SK-N-MC (cell line): ENCODE measurements around the gene RASD1.

Experiments
- DNase-seq: peaks from one replicate; pipeline ENCODE4 v3.0.0-alpha.2; 2011; ENCODE audit warnings: low read depth, low spot score
- H3K27ac ChIP-seq: fragments of 200-600 bp; sonication (generic); 2 replicates; pipeline ENCODE4 v1.5.1; 2016; ENCODE audit warnings: mixed run types
- H3K36me3 ChIP-seq: fragments of 200-600 bp; sonication (generic); 2 replicates; pipeline ENCODE4 v1.6.1; 2017; ENCODE audit warnings: antibody characterized with exemption, low read length, mixed read lengths; ENCODE audit not compliant: insufficient read depth
- H3K4me3 ChIP-seq: fragments of 200-600 bp; sonication (generic); 2 replicates; pipeline ENCODE4 v1.5.1; 2016
- H3K9ac ChIP-seq: fragments of 200-600 bp; sonication (generic); 2 replicates; pipeline ENCODE4 v1.8.0; 2017; ENCODE audit warnings: mixed run types, mixed read lengths; ENCODE audit not compliant: insufficient read length
- H3K9me3 ChIP-seq: fragments of 200-600 bp; sonication (generic); 2 replicates; pipeline ENCODE4 v1.6.1; 2017; ENCODE audit warnings: low read depth, mild to moderate bottlenecking, antibody characterized with exemption, low read length, moderate library complexity, mixed read lengths
- EZH2 ChIP-seq: fragments of 200-600 bp; sonication (generic); IDR thresholded peaks from one replicate; pipeline ENCODE4 v1.6.1; 2017; ENCODE audit warnings: antibody characterized with exemption
- FOXP2 ChIP-seq: optimal IDR thresholded peaks from 2 replicates; pipeline ENCODE3; 2011; ENCODE audit warnings: mild to moderate bottlenecking, moderate library complexity; ENCODE audit not compliant: insufficient read depth; ENCODE audit errors: extremely low read length, control extremely low read depth
- POLR2AphosphoS5 ChIP-seq: IDR thresholded peaks from 2 replicates; pipeline ENCODE4 v1.6.1; 2012; ENCODE audit warnings: mild to moderate bottlenecking, low read depth, low read length, borderline replicate concordance

The RASD1 gene

DNA sequence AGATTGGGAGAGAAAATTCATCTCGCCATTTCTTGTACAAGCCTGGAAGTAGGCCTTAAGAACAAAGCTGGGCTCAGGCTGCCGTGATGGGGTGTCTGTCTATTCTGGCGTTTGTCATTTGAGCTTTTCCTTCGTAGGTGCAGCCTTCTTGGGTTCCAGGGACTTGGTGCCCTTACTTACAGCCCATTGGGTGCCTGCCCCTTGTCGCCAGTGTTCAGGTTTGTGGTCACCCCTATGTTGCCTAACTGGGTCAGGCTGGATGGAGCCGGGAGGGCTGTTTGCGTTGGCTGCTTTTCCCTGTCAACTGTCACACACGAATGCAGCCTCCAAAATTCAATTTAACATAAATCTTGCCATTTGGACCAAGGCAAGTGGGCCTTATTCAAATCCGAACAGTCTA lies 43.1 kb downstream of the RASD1 start:
- no peak for TF ChIP-seq FOXP2
- no peak for TF ChIP-seq POLR2AphosphoS5
- no peak for TF ChIP-seq EZH2
- Histone ChIP-seq H3K27ac (no peak overlapping the region), H3K9ac (no peak overlapping the region), H3K4me3 (no peak overlapping the region), H3K9me3 (no peaks in the 10 kb centered on the region), H3K36me3 (no peaks in the 10 kb centered on the region)
- no peak for DNase-seq

DNA sequence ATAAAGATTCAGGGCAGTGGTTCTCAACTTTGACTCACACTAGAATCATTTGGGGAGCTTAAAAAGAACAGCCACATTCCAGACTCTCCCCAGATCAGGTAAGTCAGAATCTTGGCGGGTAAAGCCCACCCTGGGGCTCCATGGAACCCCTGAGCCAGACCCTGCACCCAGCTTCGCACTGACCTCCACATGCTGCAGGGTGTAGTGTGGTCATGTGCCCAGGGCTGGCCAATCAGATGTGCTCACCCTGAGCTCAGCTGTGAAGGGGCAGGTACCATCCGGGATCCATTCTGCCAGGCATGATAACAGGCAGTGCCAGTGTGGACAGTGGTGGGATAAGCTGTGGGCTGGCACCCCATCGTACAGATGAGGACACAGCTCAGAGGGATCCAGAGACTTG lies 47.5 kb downstream of the RASD1 start:
- Histone ChIP-seq H3K36me3 (no peaks in the 10 kb centered on the region), H3K4me3 (no peak overlapping the region), H3K9me3 (no peaks in the 10 kb centered on the region), H3K9ac (no peak overlapping the region), H3K27ac (no peak overlapping the region)
- TF ChIP-seq POLR2AphosphoS5 (no peak), EZH2 (no peak), FOXP2 (no peak)
- no peak for DNase-seq

DNA sequence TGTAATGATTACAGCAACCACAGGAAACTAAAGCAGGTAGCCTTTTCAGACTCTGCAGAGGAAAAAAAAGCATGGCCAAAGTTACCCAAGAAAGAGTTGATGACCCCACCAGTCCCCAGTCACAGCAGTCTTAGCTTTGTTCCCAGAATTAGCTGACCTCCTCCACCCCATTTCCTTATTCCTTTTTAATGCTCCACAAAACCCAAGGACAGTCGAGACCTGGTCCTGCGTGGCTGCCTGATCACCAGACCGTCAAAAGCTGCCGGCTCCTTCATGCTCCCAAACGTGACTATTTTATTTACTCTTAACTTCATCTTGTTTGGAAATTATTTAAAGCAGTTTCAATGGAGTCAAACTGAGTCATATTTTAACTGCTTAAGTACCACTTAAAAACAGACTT lies 48.1 kb downstream of the RASD1 start:
- no peak for DNase-seq

DNA sequence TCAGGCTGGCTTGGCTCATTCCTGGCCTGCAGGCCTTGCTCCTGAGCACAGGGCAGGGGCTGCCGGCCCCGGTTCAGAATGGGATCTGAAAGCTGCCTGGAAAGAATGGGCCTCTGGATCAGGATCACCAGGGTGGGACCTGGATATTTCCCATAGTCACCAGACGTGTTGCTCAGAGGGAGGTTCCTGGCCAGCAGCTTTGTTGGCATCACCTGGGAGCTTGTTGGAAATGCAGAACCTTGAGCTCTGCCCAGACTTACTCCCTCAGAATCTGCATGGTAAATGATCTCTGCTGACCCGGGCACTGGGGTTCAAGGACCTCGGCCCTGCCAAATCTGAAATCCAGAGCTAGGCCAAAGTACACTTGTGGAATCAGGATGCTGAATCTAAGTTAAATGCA lies 48.9 kb downstream of the RASD1 start:
- no peak for DNase-seq
- no peak overlapping the region for H3K9ac ChIP-seq
- no peak overlapping the region for H3K27ac ChIP-seq
- no peaks in the 10 kb centered on the region for H3K9me3 ChIP-seq
- TF ChIP-seq POLR2AphosphoS5 (no peak), FOXP2 (no peak), EZH2 (no peak)
- H3K36me3 ChIP-seq: no peaks in the 10 kb centered on the region
- no peak overlapping the region for H3K4me3 ChIP-seq

More for the DNA sequence above, 48.1 kb downstream of the RASD1 start:
- Histone ChIP-seq H3K9me3 (no peaks in the 10 kb centered on the region), H3K9ac (no peak overlapping the region), H3K4me3 (no peak overlapping the region), H3K36me3 (no peaks in the 10 kb centered on the region), H3K27ac (no peak overlapping the region)
- TF ChIP-seq FOXP2 (no peak), EZH2 (no peak), POLR2AphosphoS5 (no peak)

DNA sequence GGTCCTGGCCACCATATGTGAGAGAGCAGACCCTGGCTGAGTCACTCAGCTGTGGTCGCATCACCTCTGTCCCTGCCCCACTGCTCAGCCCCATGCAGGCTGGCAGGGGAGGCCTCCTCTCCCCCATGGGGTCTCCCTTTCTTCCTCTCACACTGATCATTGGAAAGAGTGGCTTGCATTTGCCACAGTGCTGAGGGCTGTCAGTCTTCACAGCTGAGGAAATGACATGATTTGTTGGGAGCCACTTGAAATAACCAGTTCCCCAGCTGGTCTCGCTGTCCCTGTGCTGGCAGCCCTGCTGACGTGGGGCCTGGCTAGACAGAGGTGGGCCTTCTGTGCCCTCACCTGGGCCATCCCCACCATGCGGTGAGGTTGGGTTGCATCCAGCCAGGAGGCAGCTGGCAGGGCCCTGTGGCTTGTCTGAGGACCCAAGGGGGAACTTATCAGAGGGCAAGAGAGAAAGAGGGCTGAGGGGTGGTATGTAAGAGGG lies 49.5 kb downstream of the RASD1 start:
- no peak for DNase-seq
- Histone ChIP-seq H3K27ac (no peak overlapping the region), H3K9ac (no peak overlapping the region), H3K9me3 (no peaks in the 10 kb centered on the region), H3K4me3 (no peak overlapping the region), H3K36me3 (no peaks in the 10 kb centered on the region)
- TF ChIP-seq FOXP2: no peak
- no peak for TF ChIP-seq EZH2
- no peak for TF ChIP-seq POLR2AphosphoS5

DNA sequence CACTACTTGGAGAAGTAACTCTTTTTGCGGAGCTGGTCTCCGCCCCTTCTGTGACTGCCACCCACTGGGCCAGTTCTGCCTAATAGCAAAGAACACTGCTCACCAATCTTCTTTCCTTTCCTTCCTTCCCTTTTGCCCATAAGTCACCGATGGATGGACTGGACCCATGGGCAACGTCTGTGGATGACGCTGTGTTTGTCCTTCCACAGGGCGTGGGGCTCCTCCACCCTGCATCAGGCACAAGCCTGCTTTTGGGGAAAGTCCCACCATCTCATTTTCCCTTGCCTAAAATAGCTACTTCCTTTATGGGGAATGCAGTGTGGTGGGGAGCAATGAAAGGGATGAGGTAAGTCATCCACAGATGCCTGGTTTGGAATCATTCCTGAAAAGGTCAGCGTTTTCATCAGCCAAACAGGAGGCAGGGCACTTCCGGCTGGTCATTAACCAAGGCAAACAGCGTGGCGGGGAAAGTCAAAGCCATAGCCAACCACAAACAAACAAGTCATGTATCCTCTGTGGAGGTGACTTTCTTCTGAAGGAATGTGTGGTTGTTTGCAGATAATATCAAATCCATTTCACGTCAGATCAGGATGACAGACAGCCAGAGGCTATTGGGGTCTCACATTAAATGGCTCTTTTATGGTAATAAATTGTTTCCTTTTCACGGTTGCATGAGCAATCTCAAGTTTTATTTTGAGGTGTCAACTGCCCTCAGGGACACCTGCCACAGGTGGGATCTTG lies 50.1 kb downstream of the RASD1 start:
- Histone ChIP-seq H3K27ac (no peak overlapping the region), H3K4me3 (no peak overlapping the region), H3K9ac (no peak overlapping the region), H3K9me3 (no peaks in the 10 kb centered on the region), H3K36me3 (no peaks in the 10 kb centered on the region)
- no peak for DNase-seq
- no peak for TF ChIP-seq FOXP2
- no peak for TF ChIP-seq POLR2AphosphoS5
- TF ChIP-seq EZH2: no peak

DNA sequence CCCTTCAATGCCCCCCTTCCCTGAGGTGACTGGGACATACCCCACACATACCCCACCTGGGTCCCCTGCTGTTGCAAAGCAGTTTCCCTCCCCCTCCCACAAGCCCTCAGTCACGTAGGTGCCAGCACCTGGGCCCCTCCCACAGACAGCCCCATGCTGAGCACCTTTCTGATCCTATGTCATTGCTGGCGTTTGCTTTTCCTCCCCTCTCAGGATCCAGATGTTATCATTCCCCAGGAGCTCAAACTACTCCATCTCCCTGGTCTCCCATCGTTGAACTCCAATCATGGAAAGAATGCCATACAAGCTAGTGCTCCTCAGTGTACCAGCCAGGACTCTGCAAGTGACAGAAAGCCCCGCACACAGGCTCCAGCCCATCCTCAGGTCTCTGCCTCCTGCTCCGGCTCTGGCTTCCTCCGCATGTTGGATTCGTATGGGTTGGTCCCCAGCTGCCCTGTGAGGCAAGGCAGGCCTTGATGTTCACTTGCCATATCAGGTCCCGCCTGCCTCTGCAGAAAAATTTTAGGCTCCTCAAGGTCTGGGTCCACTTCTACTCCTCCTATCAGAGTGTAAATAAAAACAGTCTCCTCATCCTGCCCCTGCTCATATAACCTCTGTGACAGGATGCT lies 50.8 kb downstream of the RASD1 start:
- H3K4me3 ChIP-seq: no peak overlapping the region
- TF ChIP-seq POLR2AphosphoS5 (no peak), FOXP2 (no peak), EZH2 (no peak)
- DNase-seq: no peak
- H3K9ac ChIP-seq: no peak overlapping the region
- no peaks in the 10 kb centered on the region for H3K9me3 ChIP-seq
- no peaks in the 10 kb centered on the region for H3K36me3 ChIP-seq
- no peak overlapping the region for H3K27ac ChIP-seq
